ENCODE results near the gene PAX5. TPM values are rescaled to one million over a fixed set of nuclear protein-coding genes. Genes with fewer than 3 reads are reported as not detected.

Gene PAX5
- total RNA-seq, 1 donor from 2014 or later, result 0.25 TPM

- no peak for TF ChIP-seq POLR2A (IDR thresholded peaks at IDR 0.05)
- no peak for TF ChIP-seq POLR2AphosphoS5 (IDR thresholded peaks at IDR 0.05; ENCODE audit: insufficient read depth in 1 of 2, low read depth in 1 of 2)
- no peak for TF ChIP-seq CTCF (IDR thresholded peaks at IDR 0.05)
- intact Hi-C loops (cut with DNase I), result no loop called here
- no peaks in the 10 kb centered on the region for H3K9me3 ChIP-seq
- H3K4me1 ChIP-seq, result peaks cover 17% of the 10 kb centered on the region
- DNase-seq (ENCODE audit: extremely low spot score in 2 of 2), result no peak
- no peak overlapping the region for H3K27ac ChIP-seq
- no peaks in the 10 kb centered on the region for H3K36me3 ChIP-seq
- H3K27me3 ChIP-seq, result no peaks in the 10 kb centered on the region
- no peak overlapping the region for H3K4me3 ChIP-seq
These were observed 70.7 kb downstream of the PAX5 start for GRCh38 chr9:36963346-36963745.

- Histone ChIP-seq H3K4me3 (no peak overlapping the region), H3K4me1 (peaks cover 17% of the 10 kb centered on the region), H3K27ac (no peak overlapping the region), H3K27me3 (no peaks in the 10 kb centered on the region), H3K36me3 (no peaks in the 10 kb centered on the region), H3K9me3 (no peaks in the 10 kb centered on the region)
- TF ChIP-seq CTCF (IDR thresholded peaks at IDR 0.05) (no peak), POLR2AphosphoS5 (IDR thresholded peaks at IDR 0.05; ENCODE audit: insufficient read depth in 1 of 2, low read depth in 1 of 2) (no peak), POLR2A (IDR thresholded peaks at IDR 0.05) (no peak)
- DNase-seq (ENCODE audit: extremely low spot score in 2 of 2), result no peak
- intact Hi-C loops (cut with DNase I), result no loop called here
These were observed 71.4 kb downstream of the PAX5 start for GRCh38 chr9:36962691-36963090.

- H3K36me3 ChIP-seq, result no peaks in the 10 kb centered on the region
- no peak for TF ChIP-seq POLR2A (IDR thresholded peaks at IDR 0.05)
- TF ChIP-seq CTCF (IDR thresholded peaks at IDR 0.05), result no peak
- no peak for TF ChIP-seq POLR2AphosphoS5 (IDR thresholded peaks at IDR 0.05; ENCODE audit: insufficient read depth in 1 of 2, low read depth in 1 of 2)
- H3K27ac ChIP-seq, result no peak overlapping the region
- no peak for DNase-seq (ENCODE audit: extremely low spot score in 2 of 2)
- no peaks in the 10 kb centered on the region for H3K9me3 ChIP-seq
- intact Hi-C loops (cut with DNase I), result no loop called here
- H3K27me3 ChIP-seq, result no peaks in the 10 kb centered on the region
- H3K4me3 ChIP-seq, result peak overlapping the region in 1 of 2 donors; percentile 29
- peaks cover 17% of the 10 kb centered on the region for H3K4me1 ChIP-seq
These were observed 72.3 kb downstream of the PAX5 start for GRCh38 chr9:36961561-36962325.

- DNase-seq (ENCODE audit: extremely low spot score in 2 of 2), result no peak
- TF ChIP-seq POLR2A (IDR thresholded peaks at IDR 0.05) (no peak), CTCF (IDR thresholded peaks at IDR 0.05) (no peak), POLR2AphosphoS5 (IDR thresholded peaks at IDR 0.05; ENCODE audit: insufficient read depth in 1 of 2, low read depth in 1 of 2) (no peak)
- intact Hi-C loops (cut with DNase I), result no loop called here
- H3K27me3 ChIP-seq, result no peaks in the 10 kb centered on the region
- H3K9me3 ChIP-seq, result no peaks in the 10 kb centered on the region
- H3K4me3 ChIP-seq, result no peak overlapping the region
- no peak overlapping the region for H3K27ac ChIP-seq
- no peaks in the 10 kb centered on the region for H3K36me3 ChIP-seq
- H3K4me1 ChIP-seq, result peaks cover 17% of the 10 kb centered on the region
These were observed 73.0 kb downstream of the PAX5 start for GRCh38 chr9:36961051-36961450.

- no peak overlapping the region for H3K27ac ChIP-seq
- no peak for DNase-seq (ENCODE audit: extremely low spot score in 2 of 2)
- H3K9me3 ChIP-seq, result no peaks in the 10 kb centered on the region
- TF ChIP-seq POLR2AphosphoS5 (IDR thresholded peaks at IDR 0.05; ENCODE audit: insufficient read depth in 1 of 2, low read depth in 1 of 2) (no peak), POLR2A (IDR thresholded peaks at IDR 0.05) (no peak), CTCF (IDR thresholded peaks at IDR 0.05) (no peak)
- H3K4me3 ChIP-seq, result no peak overlapping the region
- no peaks in the 10 kb centered on the region for H3K27me3 ChIP-seq
- intact Hi-C loops (cut with DNase I), result no loop called here
- no peaks in the 10 kb centered on the region for H3K36me3 ChIP-seq
- H3K4me1 ChIP-seq, result peaks cover 17% of the 10 kb centered on the region
These were observed 73.5 kb downstream of the PAX5 start for GRCh38 chr9:36960575-36960955.
